Fibroblast of skin of right quadriceps (primary cell): ENCODE results near the gene METTL9.
A peak's percentile ranks its signal among the peaks of the same experiment; 100 is the strongest.
"Not testable (repeated sequence)": the region's sequence is repeated elsewhere in the genome, so short reads cannot be mapped to it uniquely, and the experiment has no call there.

Experiments
- DNase-seq: peaks from one replicate; pipeline ENCODE4 v3.0.0-alpha.2; 2013

The METTL9 gene

GRCh38 chr16:21599122-21600030 lies at the start of gene METTL9:
Gene METTL9, plus strand, starts transcription at chr16:21599577. Its CDS starts 157 bp downstream, at chr16:21599734.
- DNase-seq, result peak; percentile 95

- not testable (repeated sequence) for DNase-seq
Measured at GRCh38 chr16:21549975-21550374, 49.4 kb upstream of the METTL9 start.

GRCh38 chr16:21550435-21550834 lies 48.9 kb upstream of the METTL9 start:
- DNase-seq, result not testable (repeated sequence)

GRCh38 chr16:21551076-21551475 lies 48.3 kb upstream of the METTL9 start:
- not testable (repeated sequence) for DNase-seq

- DNase-seq, result not testable (repeated sequence)
Measured at GRCh38 chr16:21551600-21551999, 47.8 kb upstream of the METTL9 start.

- DNase-seq, result not testable (repeated sequence)
Measured at GRCh38 chr16:21553481-21554296, 45.7 kb upstream of the METTL9 start.

GRCh38 chr16:21554795-21555585 lies 44.4 kb upstream of the METTL9 start:
- DNase-seq, result peak; percentile 66

GRCh38 chr16:21555621-21556020 lies 43.8 kb upstream of the METTL9 start:
- not testable (repeated sequence) for DNase-seq

- not testable (repeated sequence) for DNase-seq
Measured at GRCh38 chr16:21556026-21556595, 43.3 kb upstream of the METTL9 start.

GRCh38 chr16:21556651-21557241 lies 42.6 kb upstream of the METTL9 start:
- peak; percentile 41 for DNase-seq

- no peak for DNase-seq
Measured at GRCh38 chr16:21560462-21560861, 38.9 kb upstream of the METTL9 start.

GRCh38 chr16:21563676-21564075 lies 35.7 kb upstream of the METTL9 start:
- no peak for DNase-seq

GRCh38 chr16:21564367-21564766 lies 35.0 kb upstream of the METTL9 start:
- DNase-seq, result not testable (repeated sequence)

- no peak for DNase-seq
Measured at GRCh38 chr16:21565507-21565860, 33.9 kb upstream of the METTL9 start.

- no peak for DNase-seq
Measured at GRCh38 chr16:21565861-21566669, 33.3 kb upstream of the METTL9 start.

GRCh38 chr16:21566891-21567414 lies 32.4 kb upstream of the METTL9 start:
- DNase-seq, result no peak

GRCh38 chr16:21567496-21567895 lies 31.9 kb upstream of the METTL9 start:
- DNase-seq, result not testable (repeated sequence)

- DNase-seq, result no peak
Measured at GRCh38 chr16:21568502-21569189, 30.7 kb upstream of the METTL9 start.

GRCh38 chr16:21570676-21571017 lies 28.7 kb upstream of the METTL9 start:
- DNase-seq, result no peak

- not testable (repeated sequence) for DNase-seq
Measured at GRCh38 chr16:21573506-21573905, 25.9 kb upstream of the METTL9 start.
